ENCODE data around the gene SLC41A2.
"Not testable (repeated sequence)": the region's sequence is repeated elsewhere in the genome, so short reads cannot be mapped to it uniquely, and the experiment has no call there.

Gene SLC41A2

DNA sequence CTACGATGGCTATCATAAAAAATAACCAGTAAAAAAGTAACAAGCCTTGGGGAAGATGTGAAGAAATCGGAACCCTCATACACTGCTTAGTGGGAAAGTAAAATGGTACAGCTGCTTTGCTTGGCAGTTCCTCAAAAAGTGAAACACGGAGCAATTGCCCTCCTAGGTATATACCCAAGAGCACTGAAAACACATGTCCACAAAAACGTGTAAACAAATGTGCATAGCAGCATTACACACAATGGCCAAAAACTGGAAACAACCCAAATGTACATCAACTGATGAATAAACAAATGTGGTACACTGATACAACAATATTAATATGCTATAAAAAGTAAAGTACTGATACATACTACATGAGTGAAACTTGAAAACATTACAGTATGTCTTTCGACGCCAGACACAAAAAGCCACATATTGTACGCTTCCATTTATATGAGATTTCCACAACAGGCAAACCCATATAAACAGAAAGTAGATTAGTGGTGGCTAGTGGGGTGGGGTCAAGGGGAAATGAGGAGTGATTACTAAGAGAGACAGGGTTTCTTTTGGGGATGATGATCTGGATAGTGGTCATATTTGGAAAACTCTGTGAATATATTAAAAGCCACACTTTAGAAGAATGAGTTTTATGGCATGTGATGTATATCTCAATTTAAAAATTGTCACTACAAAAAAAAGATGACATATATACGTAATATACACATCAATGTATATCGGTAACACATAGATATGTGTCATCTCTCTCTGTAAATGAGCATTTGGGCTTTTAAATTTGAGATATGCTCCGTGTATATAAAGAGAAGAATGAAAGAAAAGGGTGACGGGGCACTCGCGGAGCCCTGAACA, 996 bp downstream of the SLC41A2 start:
- peak overlapping the region; percentile 90 to 93 for H3K27ac ChIP-seq

DNA sequence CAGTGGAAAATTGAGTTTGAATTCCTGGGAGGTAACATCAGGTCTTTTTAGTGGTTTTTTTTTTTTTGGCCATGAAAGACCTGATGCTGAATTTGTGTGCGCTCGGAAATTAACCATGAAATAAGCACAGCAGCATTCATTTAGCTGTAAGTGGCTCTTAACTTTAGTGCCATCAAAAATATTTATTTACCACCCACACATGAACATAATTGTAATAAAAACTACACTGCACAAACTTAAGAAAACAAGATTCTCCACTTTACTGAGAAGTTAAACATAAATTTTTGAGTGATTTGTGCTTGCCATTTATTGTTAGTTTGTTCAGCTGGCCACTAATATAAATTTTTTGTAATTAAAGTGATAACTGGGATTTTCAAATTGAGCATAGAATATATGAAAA, 2.4 kb downstream of the SLC41A2 start:
- DNase-seq (ENCODE audit: low spot score), result no peak
- TF ChIP-seq, protein P1, sequence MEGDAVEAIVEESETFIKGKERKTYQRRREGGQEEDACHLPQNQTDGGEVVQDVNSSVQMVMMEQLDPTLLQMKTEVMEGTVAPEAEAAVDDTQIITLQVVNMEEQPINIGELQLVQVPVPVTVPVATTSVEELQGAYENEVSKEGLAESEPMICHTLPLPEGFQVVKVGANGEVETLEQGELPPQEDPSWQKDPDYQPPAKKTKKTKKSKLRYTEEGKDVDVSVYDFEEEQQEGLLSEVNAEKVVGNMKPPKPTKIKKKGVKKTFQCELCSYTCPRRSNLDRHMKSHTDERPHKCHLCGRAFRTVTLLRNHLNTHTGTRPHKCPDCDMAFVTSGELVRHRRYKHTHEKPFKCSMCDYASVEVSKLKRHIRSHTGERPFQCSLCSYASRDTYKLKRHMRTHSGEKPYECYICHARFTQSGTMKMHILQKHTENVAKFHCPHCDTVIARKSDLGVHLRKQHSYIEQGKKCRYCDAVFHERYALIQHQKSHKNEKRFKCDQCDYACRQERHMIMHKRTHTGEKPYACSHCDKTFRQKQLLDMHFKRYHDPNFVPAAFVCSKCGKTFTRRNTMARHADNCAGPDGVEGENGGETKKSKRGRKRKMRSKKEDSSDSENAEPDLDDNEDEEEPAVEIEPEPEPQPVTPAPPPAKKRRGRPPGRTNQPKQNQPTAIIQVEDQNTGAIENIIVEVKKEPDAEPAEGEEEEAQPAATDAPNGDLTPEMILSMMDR (IDR thresholded peaks at IDR 0.05), result no peak
- Histone ChIP-seq H3K27ac (no peak overlapping the region), H3K4me3 (no peak overlapping the region)

More for the DNA sequence above, 996 bp downstream of the SLC41A2 start:
- peak overlapping the region; percentile 94 for H3K4me3 ChIP-seq
- DNase-seq (ENCODE audit: low spot score), result no peak
- TF ChIP-seq, protein P1 (IDR thresholded peaks at IDR 0.05), result no peak

DNA sequence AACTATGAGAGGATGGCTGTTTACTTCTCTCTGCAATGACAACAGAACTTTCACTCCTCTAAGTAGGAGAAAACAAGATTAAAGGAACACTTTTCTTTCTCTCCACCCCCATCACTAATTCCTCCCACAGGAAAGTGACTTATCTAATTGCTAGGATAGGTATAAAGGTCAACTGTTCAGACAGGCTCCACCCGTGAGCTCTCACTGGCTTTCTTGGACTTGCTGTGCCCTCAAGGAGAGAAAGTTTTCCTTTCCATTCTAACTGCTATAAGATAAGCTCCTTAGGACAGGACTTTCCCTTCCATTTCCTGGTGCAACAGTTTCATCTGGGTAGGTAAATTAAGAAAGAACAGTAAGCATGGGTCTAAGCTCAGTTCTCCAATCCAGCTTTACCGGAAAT, 4.8 kb downstream of the SLC41A2 start:
- peak overlapping the region; percentile 36 to 57 for H3K27ac ChIP-seq
- DNase-seq (ENCODE audit: low spot score), result no peak
- no peak overlapping the region for H3K4me3 ChIP-seq
- TF ChIP-seq, protein P1 (IDR thresholded peaks at IDR 0.05), result no peak

DNA sequence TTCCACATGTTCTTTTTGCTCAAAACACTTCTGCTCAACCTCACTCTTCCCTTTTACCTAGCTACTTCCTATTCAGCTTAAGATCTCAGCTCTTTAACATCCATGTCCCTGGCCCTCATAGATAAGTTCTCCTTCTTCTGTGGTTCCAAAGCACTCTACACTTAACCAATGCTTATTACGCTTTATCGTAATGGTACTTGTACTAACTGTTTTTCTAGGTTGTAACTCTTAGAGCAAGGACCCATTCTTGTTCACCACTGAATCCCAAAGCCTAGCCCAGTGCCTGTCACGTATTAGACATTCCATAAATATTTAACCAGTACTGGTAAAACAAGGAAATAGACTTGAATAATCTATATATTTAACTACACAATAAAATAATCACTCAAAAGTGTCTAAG, 5.3 kb downstream of the SLC41A2 start:
- DNase-seq (ENCODE audit: low spot score), result no peak
- Histone ChIP-seq H3K27ac (no peak overlapping the region), H3K4me3 (no peak overlapping the region)
- TF ChIP-seq, protein P1 (IDR thresholded peaks at IDR 0.05), result no peak

DNA sequence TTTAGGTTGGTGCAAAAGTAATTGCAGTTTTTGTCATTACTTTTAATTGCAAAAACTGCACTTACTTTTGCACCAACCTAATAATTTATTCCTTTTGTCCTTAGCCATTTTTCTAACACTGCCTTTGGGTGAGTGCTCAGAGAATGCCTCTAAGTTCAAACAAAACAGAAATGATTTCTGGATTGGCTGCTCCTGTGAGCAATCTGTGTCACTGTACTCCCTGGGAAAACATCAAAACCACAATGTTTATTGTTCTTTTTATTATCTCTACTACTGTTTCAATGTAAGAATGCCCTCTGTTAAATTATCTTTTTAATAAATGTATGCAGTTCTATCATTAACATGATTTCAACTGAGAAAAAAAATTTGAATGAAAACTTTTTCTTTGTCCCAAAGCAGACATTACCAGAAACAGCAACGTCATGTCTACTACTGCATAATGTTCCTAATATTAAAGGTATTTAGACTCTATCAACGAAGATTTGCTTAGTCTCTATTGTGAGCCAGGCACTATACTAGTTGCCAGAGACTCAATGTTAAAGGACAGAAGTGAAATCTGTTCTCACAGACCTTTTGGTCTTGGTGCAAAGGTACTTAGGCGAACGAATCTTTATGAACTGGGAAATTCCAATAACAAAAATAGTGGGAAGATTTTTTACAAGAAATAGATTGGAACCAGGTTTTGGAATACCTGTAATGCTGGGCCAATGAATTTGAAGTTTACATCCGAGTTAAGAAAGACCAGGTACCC, 6.2 kb downstream of the SLC41A2 start:
- Histone ChIP-seq H3K4me3 (no peak overlapping the region), H3K27ac (no peak overlapping the region)
- TF ChIP-seq, protein P1 (IDR thresholded peaks at IDR 0.05), result no peak
- no peak for DNase-seq (ENCODE audit: low spot score)

DNA sequence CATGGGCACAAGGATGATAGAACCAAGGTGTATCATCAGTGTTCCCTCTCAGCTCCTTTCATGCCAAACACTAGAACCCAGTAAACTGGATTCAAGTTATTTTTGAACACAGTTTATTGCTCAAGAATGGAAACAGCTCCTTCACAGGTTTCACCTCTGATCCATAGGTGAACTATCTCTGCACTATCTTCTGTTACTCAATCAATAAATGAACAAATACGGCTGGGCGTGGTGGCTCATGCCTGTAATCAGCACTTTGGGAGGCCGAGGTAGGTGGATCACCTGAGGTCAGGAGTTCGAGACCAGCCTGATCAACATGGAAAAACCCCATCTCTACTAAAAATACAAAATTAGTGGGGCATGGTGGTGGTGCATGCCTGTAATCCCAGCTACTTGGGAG, 9.4 kb downstream of the SLC41A2 start:
- H3K27ac ChIP-seq; DNase-seq (ENCODE audit: low spot score); H3K4me3 ChIP-seq: not testable (repeated sequence)

DNA sequence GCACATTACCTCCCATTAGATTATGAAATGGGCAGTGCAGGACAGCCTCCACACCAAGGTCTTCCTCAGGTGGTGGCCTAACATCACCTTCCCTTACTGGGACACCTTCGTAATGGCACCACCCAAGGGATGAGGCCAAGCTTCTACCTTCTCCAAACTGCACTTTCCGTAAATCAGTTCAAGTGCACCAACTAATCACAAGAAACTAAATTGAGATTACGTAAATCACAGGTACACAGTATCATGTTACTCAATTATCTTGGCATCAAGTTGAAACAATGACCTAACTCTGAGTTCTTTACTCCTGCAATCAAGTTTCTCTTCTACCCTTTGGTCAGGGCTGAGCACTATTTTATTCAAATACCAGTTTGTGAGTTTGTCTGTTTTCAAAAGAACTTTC, 13.8 kb downstream of the SLC41A2 start:
- DNase-seq (ENCODE audit: low spot score), result no peak
- H3K27ac ChIP-seq, result no peak overlapping the region
- no peak overlapping the region for H3K4me3 ChIP-seq
- TF ChIP-seq, protein P1 (IDR thresholded peaks at IDR 0.05), result no peak

DNA sequence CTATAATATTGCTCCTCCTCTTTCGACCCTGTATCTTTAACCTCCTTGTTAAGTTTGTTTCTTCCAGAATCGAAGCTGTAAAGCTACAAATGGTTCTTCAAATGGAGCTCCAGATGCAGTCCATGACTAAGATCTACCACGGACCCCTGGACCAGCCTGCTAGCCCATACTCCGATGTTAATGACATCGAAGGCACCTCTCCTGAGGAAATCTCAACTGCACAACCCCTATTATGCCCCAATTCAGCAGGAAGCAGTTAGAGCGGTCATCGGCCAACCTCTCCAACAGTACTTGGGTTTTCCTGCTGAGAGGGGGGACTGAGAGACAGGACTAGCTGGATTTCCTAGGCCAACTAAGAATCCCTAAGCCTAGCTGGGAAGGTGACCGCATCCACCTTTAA, 14.7 kb downstream of the SLC41A2 start:
- H3K4me3 ChIP-seq; DNase-seq (ENCODE audit: low spot score); H3K27ac ChIP-seq: not testable (repeated sequence)
